SK-N-SH (cell line): ENCODE data around the gene USP15. TPM values are rescaled to one million over a fixed set of nuclear protein-coding genes. Genes with fewer than 3 reads are reported as not detected.

Experiments
- CTCF ChIA-PET: fragments of 300-600, 350-600 bp; formaldehyde crosslinking; extraction: SDS; loops from one replicate; lab custom pipeline; 2021; lab: Yijun Ruan, JAX
- POLR2A ChIA-PET: fragments of 350-600 bp; sonication (Branson Sonifier 250); formaldehyde crosslinking; extraction: SDS; loops from one replicate; lab custom pipeline; 2020; ENCODE audit warnings: antibody characterized with exemption, inconsistent platforms; lab: Yijun Ruan, JAX
- DNase-seq: peaks from one replicate; pipeline ENCODE4 v3.0.0; 2012
- H2AFZ ChIP-seq: fragments of 200-600 bp; sonication (generic); 2 replicates; pipeline ENCODE4 v1.8.1; 2016; ENCODE audit warnings: antibody characterized with exemption, mild to moderate bottlenecking, low read depth
- H3F3A ChIP-seq: fragments of 200-600 bp; sonication (generic); replicated peaks from 2 replicates; pipeline ENCODE3; 2016; ENCODE audit warnings: antibody characterized with exemption, mild to moderate bottlenecking; ENCODE audit not compliant: insufficient read depth
- H3K27ac ChIP-seq, 2 experiments: fragments of 200-500 bp in 1 of 2; fragments of 200-600 bp in 1 of 2; sonication (Bioruptor generic) in 1 of 2; sonication (generic), shearing (Covaris generic) in 1 of 2; 2 replicates each; pipeline versions ENCODE4 v1.5.1 to v1.6.1; 2014 to 2016; ENCODE audit warnings: low read depth in 2 of 2, inconsistent platforms in 1 of 2, low read length in 1 of 2, mild to moderate bottlenecking in 1 of 2, mixed read lengths in 1 of 2
- H3K27me3 ChIP-seq: fragments of 200-600 bp; sonication (generic), shearing (Covaris generic); 2 replicates; pipeline ENCODE4 v1.6.1; 2016; ENCODE audit warnings: mixed run types; ENCODE audit not compliant: insufficient read depth
- H3K36me3 ChIP-seq, 2 experiments: fragments of 200-500 bp in 1 of 2; fragments of 200-600 bp in 1 of 2; sonication (Bioruptor generic) in 1 of 2; sonication (generic) in 1 of 2; replicated peaks in 1 of 2; 2 replicates each; pipeline versions ENCODE3 to v1.5.1; 2014 to 2016; ENCODE audit warnings: low read length in 1 of 2, mild to moderate bottlenecking in 1 of 2; ENCODE audit not compliant: insufficient read depth in 2 of 2, control insufficient read depth in 1 of 2
- H3K4me1 ChIP-seq, 2 experiments: fragments of 200-500 bp in 1 of 2; fragments of 200-600 bp in 1 of 2; sonication (Bioruptor generic) in 1 of 2; sonication (generic), shearing (Covaris generic) in 1 of 2; 2 replicates each; pipeline versions ENCODE4 v1.5.1 to v1.6.1; 2014 to 2016; ENCODE audit warnings: low read depth in 1 of 2, low read length in 1 of 2, mixed run types in 1 of 2; ENCODE audit not compliant: insufficient read depth in 2 of 2, control insufficient read depth in 1 of 2
- H3K4me2 ChIP-seq: fragments of 200-600 bp; sonication (generic), shearing (Covaris generic); 2 replicates; pipeline ENCODE4 v1.6.1; 2017; ENCODE audit warnings: mixed run types
- H3K4me3 ChIP-seq, 2 experiments: fragments of 200-500 bp in 1 of 2; fragments of 200-600 bp in 1 of 2; sonication (Bioruptor generic) in 1 of 2; sonication (generic), shearing (Covaris generic) in 1 of 2; 2 replicates each; pipeline versions ENCODE4 v1.5.1 to v1.8.1; 2014 to 2016; ENCODE audit warnings: low read depth in 2 of 2, inconsistent platforms in 1 of 2, low read length in 1 of 2, mild to moderate bottlenecking in 1 of 2, mixed read lengths in 1 of 2, moderate library complexity in 1 of 2
- H3K79me2 ChIP-seq: fragments of 200-600 bp; sonication (generic); 2 replicates; pipeline ENCODE4 v1.8.1; 2017; ENCODE audit warnings: mild to moderate bottlenecking; ENCODE audit not compliant: insufficient read depth
- H3K9ac ChIP-seq: fragments of 200-600 bp; sonication (generic); 2 replicates; pipeline ENCODE4 v1.6.1; 2017; ENCODE audit warnings: mixed run types
- H3K9me2 ChIP-seq: fragments of 200-600 bp; sonication (generic); 2 replicates; pipeline ENCODE4 v1.6.1; 2017; ENCODE audit warnings: mixed run types
- H3K9me3 ChIP-seq: fragments of 200-600 bp; sonication (generic); 2 replicates; pipeline ENCODE4 v1.6.1; 2017; ENCODE audit warnings: mixed run types, mild to moderate bottlenecking, moderate library complexity
- H4K20me1 ChIP-seq: fragments of 200-600 bp; sonication (generic); 2 replicates; pipeline ENCODE4 v1.6.1; 2017; ENCODE audit warnings: mild to moderate bottlenecking, mixed run types; ENCODE audit not compliant: insufficient read depth
- EP300 ChIP-seq, 2 experiments: IDR thresholded peaks; 2 replicates each; pipeline versions ENCODE4 v1.4.0 to v1.6.1; 2012; ENCODE audit warnings: borderline replicate concordance in 1 of 2, low read depth in 1 of 2, low read length in 1 of 2
- FOXM1 ChIP-seq: IDR thresholded peaks from 2 replicates; pipeline ENCODE4 v1.4.0; 2012; ENCODE audit warnings: low read depth, mild to moderate bottlenecking
- IRF3 ChIP-seq: fragments of 150-350 bp; IDR thresholded peaks from 2 replicates; pipeline ENCODE4 v1.6.1; 2016; ENCODE audit warnings: mild to moderate bottlenecking, low read depth, low read length
- JUND ChIP-seq: IDR thresholded peaks from 2 replicates; pipeline ENCODE4 v1.4.0; 2012
- MEF2A ChIP-seq: IDR thresholded peaks from 2 replicates; pipeline ENCODE4 v1.4.0; 2012; ENCODE audit warnings: low read depth, borderline replicate concordance
- MXI1 ChIP-seq: IDR thresholded peaks from 2 replicates; pipeline ENCODE4 v1.6.1; 2012; ENCODE audit warnings: mild to moderate bottlenecking, low read depth, low read length, improper control_type of control experiment
- NFIC ChIP-seq: IDR thresholded peaks from 2 replicates; pipeline ENCODE4 v1.4.0; 2012; ENCODE audit warnings: borderline replicate concordance
- RAD21 ChIP-seq: IDR thresholded peaks from 2 replicates; pipeline ENCODE4 v1.6.1; 2012; ENCODE audit warnings: mild to moderate bottlenecking, low read length
- REST ChIP-seq: IDR thresholded peaks from 2 replicates; pipeline ENCODE4 v1.6.1; 2012; ENCODE audit warnings: mild to moderate bottlenecking, low read depth, low read length, moderate library complexity
- RXRA ChIP-seq: IDR thresholded peaks from 2 replicates; pipeline ENCODE4 v1.4.0; 2012; ENCODE audit warnings: low read depth, mild to moderate bottlenecking, borderline replicate concordance
- SIN3A ChIP-seq: IDR thresholded peaks from 2 replicates; pipeline ENCODE4 v1.6.1; 2012; ENCODE audit warnings: low read depth, mild to moderate bottlenecking, low read length, moderate library complexity, borderline replicate concordance
- TEAD4 ChIP-seq: IDR thresholded peaks from 2 replicates; pipeline ENCODE4 v1.4.0; 2012; ENCODE audit warnings: mild to moderate bottlenecking, borderline replicate concordance; ENCODE audit not compliant: insufficient read depth
- WGBS: methylation state at CpG from one replicate; pipeline ENCODE4 v1.1.6; 2017; ENCODE audit warnings: low lambda C conversion rate; 5-methylcytosine and 5-hydroxymethylcytosine counted together
- polyA plus RNA-seq, 3 experiments: library from polyadenylated mRNA; depleted of rRNA; stranded (reverse); fragments of >200 nt; gene quantifications; 2 replicates each; pipeline ENCODE4 v1.2.3, GENCODE V29; 2012
- TF ChIP-seq, protein P1 (sequence below): fragments of 150-350 bp; IDR thresholded peaks from 2 replicates; pipeline ENCODE4 v1.6.1; 2017; ENCODE audit warnings: antibody characterized with exemption, low read length, low read depth, borderline replicate concordance
- TF ChIP-seq, protein P2 (sequence below): IDR thresholded peaks from 2 replicates; pipeline ENCODE4 v1.4.0; 2012; ENCODE audit warnings: low read depth, borderline replicate concordance
- TF ChIP-seq, protein P3 (sequence below): IDR thresholded peaks from 2 replicates; pipeline ENCODE4 v1.4.0; 2012; ENCODE audit warnings: low read depth, borderline replicate concordance

USP15 gene
- polyA plus RNA-seq, 1 of the 3 experiments (the other 2 are of a cell fraction) = 13.2 TPM

- Histone ChIP-seq H3K9ac (no peak overlapping the region), H3K4me2 (no peak overlapping the region), H3F3A (peaks cover 14% of the 10 kb centered on the region), H4K20me1 (no peaks in the 10 kb centered on the region), H3K36me3 (peaks cover 6 to 32% of the 10 kb centered on the region in 2 experiments), H3K27me3 (no peaks in the 10 kb centered on the region), H3K4me3 (no peak overlapping the region), H3K79me2 (peaks cover 9% of the 10 kb centered on the region; the same call in 1 of the 2 replicates), H2AFZ (no peak overlapping the region), H3K9me2 (0 out of 2 replicates have a peak, but pooled peaks cover 4% of the 10 kb centered on the region), H3K4me1 (no peaks in the 10 kb centered on the region; a peak in 1 of 4 replicates), H3K27ac (no peak overlapping the region), H3K9me3 (0 out of 2 replicates have a peak, but pooled peaks cover 3% of the 10 kb centered on the region)
- no peak for DNase-seq
- POLR2A ChIA-PET = no interaction called here
- WGBS = 92% methylated on average over 2 of the region's 2 CpGs
- CTCF ChIA-PET = no interaction called here
- TF ChIP-seq RAD21 (no peak), IRF3 (no peak), REST (no peak), RXRA (no peak)
- TF ChIP-seq, protein P1, sequence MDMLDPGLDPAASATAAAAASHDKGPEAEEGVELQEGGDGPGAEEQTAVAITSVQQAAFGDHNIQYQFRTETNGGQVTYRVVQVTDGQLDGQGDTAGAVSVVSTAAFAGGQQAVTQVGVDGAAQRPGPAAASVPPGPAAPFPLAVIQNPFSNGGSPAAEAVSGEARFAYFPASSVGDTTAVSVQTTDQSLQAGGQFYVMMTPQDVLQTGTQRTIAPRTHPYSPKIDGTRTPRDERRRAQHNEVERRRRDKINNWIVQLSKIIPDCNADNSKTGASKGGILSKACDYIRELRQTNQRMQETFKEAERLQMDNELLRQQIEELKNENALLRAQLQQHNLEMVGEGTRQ = no peak
Observed at GRCh38 chr12:62361048-62361447, 100.8 kb downstream of the USP15 start.

DNA sequence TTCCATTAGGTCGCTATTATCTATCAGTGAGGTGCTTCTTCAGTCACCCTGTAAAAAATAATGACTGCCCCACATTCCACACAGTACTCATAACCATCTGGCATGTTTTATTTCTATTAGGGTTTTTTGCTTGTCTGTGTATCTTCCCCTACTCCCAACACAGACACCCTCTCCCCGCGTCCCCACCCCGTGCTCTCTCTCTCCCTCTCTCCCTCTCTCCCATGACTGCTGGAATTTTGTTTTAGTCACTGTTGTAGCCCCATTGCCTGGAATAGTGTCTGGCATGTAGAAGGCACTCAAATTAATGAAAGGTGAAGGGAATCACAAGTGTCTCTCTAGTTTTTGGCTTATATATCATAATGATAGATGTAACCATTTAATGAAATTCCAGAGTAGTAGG, 103.3 kb downstream of the USP15 start:
- Histone ChIP-seq H3K4me2 (no peak overlapping the region), H3K4me3 (no peak overlapping the region), H4K20me1 (no peaks in the 10 kb centered on the region), H3K27ac (no peak overlapping the region), H2AFZ (no peak overlapping the region), H3F3A (peaks cover 11% of the 10 kb centered on the region), H3K9ac (no peak overlapping the region), H3K4me1 (no peaks in the 10 kb centered on the region), H3K27me3 (no peaks in the 10 kb centered on the region), H3K36me3 (peaks cover 0 to 19% of the 10 kb centered on the region in 2 experiments), H3K9me2 (0 out of 2 replicates have a peak, but pooled peaks cover 4% of the 10 kb centered on the region), H3K79me2 (peaks cover 29% of the 10 kb centered on the region; the same call in 1 of the 2 replicates), H3K9me3 (0 out of 2 replicates have a peak, but pooled peaks cover 3% of the 10 kb centered on the region)
- ChIA-PET POLR2A (no interaction called here), CTCF (interaction anchor here (1.6 kb wide), 1 partner anchor 74 kb away, joined by 6 read pairs; no protein-coding TSS in a partner anchor)
- WGBS = 99% methylated on average over 4 of the region's 4 CpGs
- no peak for DNase-seq
- TF ChIP-seq FOXM1 = no peak
- TF ChIP-seq NFIC = no peak
- TF ChIP-seq MXI1 = no peak
- no peak for TF ChIP-seq SIN3A
- TF ChIP-seq EP300 (IDR thresholded peaks at IDR 0.05; ENCODE audit: borderline replicate concordance in 1 of 2, low read depth in 1 of 2, low read length in 1 of 2) = no peak
- no peak for TF ChIP-seq TEAD4
- TF ChIP-seq, protein P2, sequence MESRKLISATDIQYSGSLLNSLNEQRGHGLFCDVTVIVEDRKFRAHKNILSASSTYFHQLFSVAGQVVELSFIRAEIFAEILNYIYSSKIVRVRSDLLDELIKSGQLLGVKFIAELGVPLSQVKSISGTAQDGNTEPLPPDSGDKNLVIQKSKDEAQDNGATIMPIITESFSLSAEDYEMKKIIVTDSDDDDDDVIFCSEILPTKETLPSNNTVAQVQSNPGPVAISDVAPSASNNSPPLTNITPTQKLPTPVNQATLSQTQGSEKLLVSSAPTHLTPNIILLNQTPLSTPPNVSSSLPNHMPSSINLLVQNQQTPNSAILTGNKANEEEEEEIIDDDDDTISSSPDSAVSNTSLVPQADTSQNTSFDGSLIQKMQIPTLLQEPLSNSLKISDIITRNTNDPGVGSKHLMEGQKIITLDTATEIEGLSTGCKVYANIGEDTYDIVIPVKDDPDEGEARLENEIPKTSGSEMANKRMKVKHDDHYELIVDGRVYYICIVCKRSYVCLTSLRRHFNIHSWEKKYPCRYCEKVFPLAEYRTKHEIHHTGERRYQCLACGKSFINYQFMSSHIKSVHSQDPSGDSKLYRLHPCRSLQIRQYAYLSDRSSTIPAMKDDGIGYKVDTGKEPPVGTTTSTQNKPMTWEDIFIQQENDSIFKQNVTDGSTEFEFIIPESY = no peak
- TF ChIP-seq, protein P3, sequence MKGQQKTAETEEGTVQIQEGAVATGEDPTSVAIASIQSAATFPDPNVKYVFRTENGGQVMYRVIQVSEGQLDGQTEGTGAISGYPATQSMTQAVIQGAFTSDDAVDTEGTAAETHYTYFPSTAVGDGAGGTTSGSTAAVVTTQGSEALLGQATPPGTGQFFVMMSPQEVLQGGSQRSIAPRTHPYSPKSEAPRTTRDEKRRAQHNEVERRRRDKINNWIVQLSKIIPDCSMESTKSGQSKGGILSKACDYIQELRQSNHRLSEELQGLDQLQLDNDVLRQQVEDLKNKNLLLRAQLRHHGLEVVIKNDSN = no peak
- TF ChIP-seq RXRA = no peak
- TF ChIP-seq MEF2A = no peak
- no peak for TF ChIP-seq JUND
